SH-SY5Y (cell line): ENCODE data around the gene DCHS1.

Source experiments
- GATA2 ChIP-seq: IDR thresholded peaks from 2 replicates; pipeline ENCODE4 v1.6.1; 2011; ENCODE audit warnings: mild to moderate bottlenecking, low read depth, low read length
- GATA3 ChIP-seq: IDR thresholded peaks from 2 replicates; pipeline ENCODE4 v1.6.1; 2011; ENCODE audit warnings: low read depth, mild to moderate bottlenecking, low read length, moderate library complexity

DNA sequence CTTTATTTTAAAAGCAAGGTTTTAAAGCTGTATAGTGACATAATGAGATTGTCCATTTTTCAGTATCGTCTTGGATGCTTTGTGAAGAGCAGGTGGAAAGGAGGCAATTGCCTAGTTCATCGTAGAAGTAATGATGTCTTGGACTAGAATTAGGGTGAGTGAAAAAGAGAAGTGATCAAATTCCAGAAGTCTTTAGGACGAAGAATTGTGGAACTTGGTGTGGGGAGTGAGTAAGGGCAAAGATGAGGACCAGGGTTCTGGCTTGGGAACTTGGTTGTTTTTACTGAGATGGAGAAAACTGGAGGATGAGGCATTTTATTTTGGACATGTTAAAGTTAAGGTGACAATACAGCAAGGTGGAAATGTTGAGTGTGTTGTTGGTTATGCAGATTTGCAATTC is 50.8 kb downstream of the DCHS1 start:
- TF ChIP-seq GATA2 (no peak), GATA3 (no peak)
